GM18519 (cell line): Measurements from ENCODE around the gene SUOX.
"Not testable (repeated sequence)": the region's sequence is repeated elsewhere in the genome, so short reads cannot be mapped to it uniquely, and the experiment has no call there.

Experiments used
- ATAC-seq: cut with Tn5 transposase; IDR thresholded peaks from one replicate; pipeline ENCODE4 v1.9.1; 2021; ENCODE audit warnings: mild to moderate bottlenecking, moderate library complexity; ENCODE audit not compliant: unreplicated experiment, low FRiP score

SUOX gene

GRCh38 chr12:55996715-55997534, at the start of gene SUOX:
Gene SUOX (plus strand): TSS chr12:55997276. CDS start chr12:56002222, 4,946 bp downstream.
- ATAC-seq = peak; percentile 95

DNA sequence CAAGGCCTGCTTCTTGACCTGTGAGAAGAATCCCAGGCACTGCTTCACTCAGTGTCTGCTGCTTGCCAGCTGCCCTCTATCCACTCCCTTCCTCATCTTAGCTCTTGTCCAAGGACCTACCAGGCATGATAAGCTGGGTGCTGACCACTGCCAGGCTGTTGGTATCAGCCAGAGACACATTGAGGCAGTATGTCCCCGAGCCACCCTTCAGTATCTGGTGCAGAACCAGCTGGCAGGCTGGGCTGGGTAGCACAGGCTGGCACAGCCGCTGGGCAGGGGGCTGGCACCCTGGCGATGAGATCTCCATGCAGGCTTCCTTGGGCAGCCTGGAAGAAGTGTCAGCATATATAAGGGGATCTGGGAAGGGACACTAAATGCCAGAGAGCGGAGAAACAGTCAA, 41.7 kb upstream of the SUOX start:
- no peak for ATAC-seq

GRCh38 chr12:55955800-55956508, 41.1 kb upstream of the SUOX start:
- no peak for ATAC-seq

GRCh38 chr12:55957106-55957859, 39.8 kb upstream of the SUOX start:
- ATAC-seq = no peak

DNA sequence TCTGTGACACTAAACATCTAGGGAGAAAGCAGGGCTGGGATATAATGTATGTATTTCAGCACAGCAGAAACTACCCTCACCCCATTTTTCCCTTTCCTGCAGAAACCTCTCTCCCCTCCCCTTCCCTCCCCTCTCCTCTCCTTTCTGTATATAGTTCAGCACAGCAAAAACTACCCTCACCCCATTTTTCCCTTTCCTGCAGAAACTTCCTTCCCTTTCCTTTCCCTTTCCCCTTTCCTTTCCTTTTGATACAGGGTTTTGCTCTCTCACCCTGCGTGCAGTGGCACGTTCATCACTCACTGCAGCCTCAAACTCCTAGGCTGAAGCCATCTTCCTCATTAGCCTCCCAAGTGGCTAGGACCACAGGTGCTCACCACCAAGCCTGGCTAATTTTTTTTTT, 33.3 kb upstream of the SUOX start:
- ATAC-seq = no peak

DNA sequence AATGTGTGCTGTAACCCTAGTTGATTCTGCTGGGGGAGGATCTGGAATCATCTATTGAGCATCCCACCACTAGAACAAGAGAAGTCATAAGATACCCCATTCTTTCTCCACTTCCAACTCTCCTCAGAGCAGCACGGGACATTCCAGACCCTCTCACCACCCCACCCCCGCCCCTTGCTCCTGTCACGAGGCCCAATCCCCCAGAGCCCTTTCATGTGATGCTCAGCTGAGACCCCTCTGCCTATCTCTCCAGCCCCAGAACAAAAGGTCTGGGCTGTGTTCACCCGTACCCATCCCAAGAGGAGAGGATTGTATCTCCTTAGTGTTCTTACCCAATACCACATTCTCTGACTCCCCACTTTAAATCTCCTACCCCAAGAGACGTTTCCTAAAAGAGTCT, 31.8 kb upstream of the SUOX start:
- no peak for ATAC-seq

DNA sequence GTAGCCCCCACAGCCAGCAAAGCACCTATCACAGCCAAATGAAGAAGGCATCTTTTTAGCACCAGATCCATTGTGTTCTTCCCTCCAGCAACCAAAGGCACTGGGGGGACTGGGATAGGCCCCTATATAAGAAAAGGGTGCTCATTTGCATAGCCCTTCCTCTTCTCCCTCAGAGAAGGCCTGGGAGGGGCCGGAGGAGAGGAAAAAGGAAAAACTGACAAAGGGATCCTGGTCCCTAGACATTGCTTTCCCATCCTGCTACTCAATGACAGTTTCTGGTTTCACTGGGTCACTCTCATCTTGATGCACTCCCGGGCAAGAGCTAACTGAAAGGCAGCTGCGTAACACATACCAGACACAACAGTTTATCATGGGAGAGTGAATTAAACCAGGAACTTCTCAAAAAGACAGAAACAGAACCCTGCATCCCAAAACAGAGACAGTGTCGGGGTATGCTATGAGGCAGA, 31.1 kb upstream of the SUOX start, which contains the start of gene PMEL:
TSS of gene PMEL (minus strand) at position 102 of the 467 bp plus-strand sequence. CDS start at position 71, 31 bp downstream.
- no peak for ATAC-seq

GRCh38 chr12:55966408-55967281, 30.4 kb upstream of the SUOX start, which contains the start of gene CDK2:
Gene CDK2 (plus strand): TSS chr12:55966830. CDS start chr12:55967009, 179 bp downstream.
- peak; percentile 65 for ATAC-seq

- no peak for ATAC-seq
Measured at GRCh38 chr12:55969356-55969755, 27.7 kb upstream of the SUOX start.

DNA sequence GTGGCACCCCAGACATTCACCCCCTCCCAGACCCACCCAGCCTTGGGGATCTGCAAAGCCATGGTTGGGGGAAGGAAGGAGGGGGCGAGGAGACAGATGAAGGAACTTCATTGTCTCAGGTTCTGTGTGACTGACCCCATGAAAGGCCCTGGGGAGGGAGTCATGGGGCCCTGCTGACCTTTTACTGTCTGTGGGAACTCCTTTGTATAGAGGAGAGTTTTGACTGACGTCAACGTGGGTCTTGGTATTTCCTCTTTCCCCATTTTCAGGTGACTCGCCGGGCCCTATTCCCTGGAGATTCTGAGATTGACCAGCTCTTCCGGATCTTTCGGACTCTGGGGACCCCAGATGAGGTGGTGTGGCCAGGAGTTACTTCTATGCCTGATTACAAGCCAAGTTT, 26.3 kb upstream of the SUOX start:
- ATAC-seq = no peak

- ATAC-seq = no peak
Measured at GRCh38 chr12:55972042-55972441, 25.0 kb upstream of the SUOX start.

- ATAC-seq = no peak
Measured at GRCh38 chr12:55972456-55972855, 24.6 kb upstream of the SUOX start.

DNA sequence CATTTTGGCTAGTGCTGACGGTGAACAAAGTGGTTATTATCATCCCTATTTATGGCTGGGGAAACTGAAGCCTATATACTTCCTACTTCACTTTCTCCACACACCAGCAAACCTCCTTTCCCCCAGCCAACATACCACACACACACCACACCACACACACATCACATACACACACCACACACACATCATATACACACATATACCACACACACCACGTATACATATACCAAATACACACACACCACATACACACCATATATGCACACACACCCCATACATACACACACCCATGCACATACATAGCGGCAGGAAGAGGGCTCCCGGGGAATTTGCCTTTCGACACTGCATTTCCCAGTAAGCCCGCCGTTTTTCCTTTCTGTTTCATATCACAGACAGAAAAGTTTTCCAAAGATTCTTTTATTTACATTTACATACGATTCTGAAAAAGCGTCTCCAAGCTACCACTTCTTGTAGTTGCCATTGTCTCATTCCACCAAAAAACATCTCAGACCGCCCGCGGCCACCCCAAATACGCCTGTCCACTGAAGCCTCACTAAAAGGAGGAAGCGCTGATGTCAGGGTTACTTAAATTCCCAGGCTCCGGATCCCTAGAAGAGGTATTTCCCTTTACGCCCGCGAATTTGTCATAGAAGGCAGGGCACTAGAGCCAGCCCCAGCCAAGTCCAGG, 24.0 kb upstream of the SUOX start:
- no peak for ATAC-seq

- peak; percentile 92 for ATAC-seq
Measured at GRCh38 chr12:55973599-55974307, 23.3 kb upstream of the SUOX start, which contains the start of gene RAB5B. Gene RAB5B (plus strand): TSS chr12:55974078. CDS start chr12:55986961, 12,883 bp downstream.

DNA sequence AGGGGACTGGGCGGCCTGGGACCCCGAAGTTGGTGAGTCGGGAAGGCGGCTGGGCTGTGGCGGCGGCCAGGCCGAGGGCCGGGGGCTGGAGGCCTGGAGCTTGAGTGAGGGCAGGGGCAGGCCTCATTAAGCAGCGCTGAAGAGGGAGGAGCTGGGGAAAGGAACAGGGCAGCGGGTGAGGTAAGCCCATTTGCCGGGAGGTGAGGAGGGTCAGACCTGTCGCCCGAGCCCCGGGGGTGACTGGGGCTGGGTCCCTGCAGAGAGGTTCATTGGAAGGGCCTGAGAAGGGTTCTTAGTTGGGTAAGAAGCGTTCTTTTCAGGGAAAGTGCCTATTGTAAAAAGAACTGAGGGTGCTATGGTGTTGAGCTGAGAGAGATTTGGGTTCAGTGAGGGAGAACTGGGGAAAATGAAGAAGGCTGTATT, 22.8 kb upstream of the SUOX start:
- ATAC-seq = no peak

DNA sequence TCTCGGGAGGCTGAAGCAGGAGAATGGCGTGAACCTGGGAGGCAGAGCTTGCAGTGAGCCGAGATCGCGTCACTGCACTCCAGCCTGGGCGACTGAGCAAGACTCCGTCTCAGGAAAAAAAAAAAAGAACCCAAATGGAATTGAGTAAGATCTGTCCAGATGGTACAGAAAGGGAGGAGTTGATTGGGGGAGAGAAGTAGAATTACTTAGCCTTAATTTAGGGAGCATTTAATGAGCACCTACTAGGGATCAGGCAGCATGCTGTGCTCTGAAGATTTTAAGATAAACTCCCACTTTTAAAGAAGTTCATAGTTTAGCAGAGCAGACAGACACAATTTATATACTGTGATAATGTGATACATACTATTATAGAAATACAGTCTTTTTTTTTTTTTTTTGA, 18.7 kb upstream of the SUOX start:
- no peak for ATAC-seq

DNA sequence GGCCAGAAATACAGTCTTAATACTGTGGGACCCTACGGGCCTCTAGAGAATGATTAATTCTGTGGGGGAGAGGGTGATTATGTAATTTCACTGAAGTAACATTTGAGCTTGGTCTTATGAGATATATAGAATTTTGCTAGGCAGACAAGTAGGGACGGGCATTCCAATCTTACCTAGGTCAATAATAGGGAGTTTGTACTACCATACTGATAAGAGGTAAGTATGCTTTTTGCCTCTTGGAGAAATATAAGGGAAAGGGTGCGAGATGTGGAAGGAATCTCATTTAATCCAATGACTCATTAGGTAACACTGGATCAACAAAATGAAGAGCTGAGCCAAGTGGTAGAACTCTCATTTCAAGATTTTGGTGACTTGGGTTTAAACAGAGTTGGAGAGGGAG, 18.0 kb upstream of the SUOX start:
- no peak for ATAC-seq

DNA sequence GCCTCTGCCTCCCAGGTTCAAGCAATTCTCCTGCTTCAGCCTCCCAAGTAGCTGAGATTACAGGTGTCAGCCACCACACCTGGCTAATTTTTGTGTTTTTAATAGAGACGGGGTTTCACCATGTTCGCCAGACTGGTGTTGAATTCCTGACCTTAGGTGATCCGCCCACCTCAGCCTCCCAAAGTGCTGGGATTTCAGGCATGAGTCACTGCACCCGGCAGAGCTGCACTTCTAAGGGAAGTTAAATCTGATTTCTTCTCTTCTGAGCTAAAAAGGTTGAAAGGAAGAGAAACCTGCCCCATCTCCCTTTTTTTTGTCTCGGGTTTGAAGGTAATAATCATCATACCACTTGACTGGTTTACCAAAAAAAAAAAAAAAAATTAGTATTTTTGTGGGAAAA, 15.2 kb upstream of the SUOX start:
- ATAC-seq = not testable (repeated sequence)
